Germinal center (tissue), 1 donor: Measurements from ENCODE around the gene RBBP8.

Experiments used
- DNase-seq: peaks from one replicate; pipeline ENCODE4 v3.0.0; 2012; ENCODE audit warnings: mixed read lengths, low spot score

The RBBP8 gene

DNA sequence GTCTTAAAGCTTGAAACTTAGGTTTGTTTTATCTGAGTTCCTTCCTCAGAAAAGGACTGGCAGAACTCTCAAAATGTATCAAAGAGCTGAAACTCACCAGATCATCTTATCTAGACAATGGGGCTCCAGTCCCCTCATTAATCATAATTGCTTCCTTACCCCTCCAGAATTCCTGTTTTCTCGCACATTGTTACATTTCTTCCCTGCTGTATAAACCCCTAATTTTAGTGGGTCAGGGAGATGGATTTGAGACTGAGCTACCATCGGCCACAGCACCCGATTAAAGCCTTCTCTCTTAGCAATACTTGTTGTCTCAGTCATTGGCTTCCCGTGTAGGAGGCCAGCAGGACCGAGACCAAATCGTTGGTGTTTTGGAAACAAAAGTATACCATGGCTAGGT is 130.4 kb downstream of the RBBP8 start:
- no peak for DNase-seq

DNA sequence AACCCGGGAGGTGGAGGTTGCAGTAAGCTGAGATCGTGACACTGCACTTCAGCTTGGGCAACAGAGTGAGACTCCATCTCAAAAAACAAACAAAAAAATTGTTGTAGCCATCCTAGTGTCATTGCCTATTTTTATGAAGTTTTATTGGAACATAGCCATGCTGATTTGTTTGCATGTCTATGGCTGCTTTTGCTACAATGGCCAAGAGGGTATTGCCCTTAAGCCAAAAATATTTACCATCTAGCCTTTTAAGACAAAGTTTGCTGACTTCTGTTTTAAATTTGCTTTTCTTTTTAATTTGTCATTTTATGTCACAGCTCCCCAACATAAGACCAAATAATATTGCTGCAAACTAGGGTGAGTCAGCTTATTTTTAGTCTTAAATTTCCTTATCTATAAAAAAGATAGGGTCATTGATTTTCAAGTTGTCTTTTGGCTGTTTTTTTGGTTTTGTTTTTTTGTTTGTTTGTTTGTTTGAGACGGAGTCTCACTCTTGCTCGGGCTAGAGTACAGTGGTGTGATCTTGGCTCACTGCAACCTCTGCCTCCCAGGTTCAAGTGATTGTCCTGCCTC is 132.2 kb downstream of the RBBP8 start:
- no peak for DNase-seq

DNA sequence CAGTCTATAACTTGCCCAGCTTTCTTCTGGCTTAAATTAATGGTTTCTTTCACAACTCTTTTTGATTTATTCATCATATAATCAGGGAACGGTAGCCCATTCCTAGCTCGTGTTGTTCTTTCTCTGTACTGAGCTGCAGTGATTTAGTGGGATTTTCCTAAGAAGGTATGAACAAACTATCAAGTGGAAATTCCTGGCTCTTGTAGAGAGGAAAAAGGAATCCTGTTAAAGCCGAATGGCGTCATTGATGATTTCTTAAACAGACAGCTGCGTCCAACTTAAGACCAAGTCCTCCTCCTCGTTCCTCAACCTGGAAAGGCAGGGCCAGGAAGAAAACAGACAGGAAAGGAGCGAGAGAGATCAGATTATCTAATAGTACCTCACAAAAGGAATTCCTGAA is 132.9 kb downstream of the RBBP8 start:
- DNase-seq, result no peak

DNA sequence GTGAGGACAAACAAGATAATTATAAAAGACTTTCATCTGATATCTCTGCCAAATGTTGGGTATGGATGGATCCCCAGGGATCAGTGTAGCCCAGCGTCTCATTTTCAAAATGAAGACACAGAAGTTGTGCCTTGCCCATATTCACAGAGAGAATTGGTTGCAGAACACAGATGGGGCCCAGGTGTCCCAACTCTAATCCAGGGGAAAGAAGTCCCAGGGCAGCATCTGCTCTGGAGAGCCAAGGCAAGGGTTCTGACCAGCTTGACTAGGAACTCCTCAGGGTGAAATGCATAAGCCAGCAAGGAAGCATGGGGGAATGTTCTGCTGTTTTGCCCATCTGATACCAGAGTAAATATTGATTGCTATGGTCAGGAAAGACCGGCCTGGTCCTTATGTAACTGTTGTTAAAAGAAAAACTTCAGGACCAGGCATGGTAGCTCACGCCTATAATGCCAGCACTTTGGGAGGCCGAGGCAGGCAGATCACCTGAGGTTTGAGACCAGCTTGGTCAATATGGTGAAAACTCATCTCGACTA is 133.4 kb downstream of the RBBP8 start:
- no peak for DNase-seq

DNA sequence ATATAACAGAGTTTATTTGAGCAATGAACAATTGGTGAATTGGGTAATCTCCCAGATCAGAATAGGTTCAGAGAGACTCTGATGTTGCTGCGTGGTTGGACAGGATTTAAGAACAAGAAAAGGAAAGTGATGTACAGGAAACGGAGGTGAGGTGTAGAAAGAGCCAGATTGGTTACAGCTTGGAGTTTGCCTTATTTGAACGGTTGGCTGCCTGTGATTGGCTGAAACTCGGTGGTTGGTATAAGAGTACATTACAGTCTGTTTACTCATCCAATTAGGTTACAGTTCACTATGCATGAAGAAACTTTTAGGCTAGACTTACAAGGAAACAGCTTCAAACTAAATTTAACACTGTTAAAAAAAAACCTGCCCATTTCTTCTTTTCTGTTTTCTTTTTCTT is 134.1 kb downstream of the RBBP8 start:
- no peak for DNase-seq

DNA sequence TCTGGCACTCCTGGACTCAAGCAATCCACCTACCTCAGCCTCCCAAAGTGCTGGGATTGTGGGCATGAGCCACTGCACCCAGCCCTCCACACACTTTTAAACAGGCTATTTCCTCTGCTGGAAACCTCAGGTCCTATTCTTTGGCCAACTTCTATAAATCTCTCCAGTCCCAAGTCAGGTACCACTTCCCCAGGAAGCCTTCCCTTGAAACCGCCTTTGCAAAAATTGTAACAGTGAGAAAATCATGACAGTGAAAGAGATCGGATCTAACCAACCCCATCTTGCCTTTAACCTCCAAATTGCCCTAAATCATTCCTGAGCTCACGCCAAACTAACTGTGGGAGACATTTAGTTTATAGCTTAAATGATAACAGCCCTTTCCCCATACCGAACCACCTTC is 134.9 kb downstream of the RBBP8 start:
- no peak for DNase-seq

DNA sequence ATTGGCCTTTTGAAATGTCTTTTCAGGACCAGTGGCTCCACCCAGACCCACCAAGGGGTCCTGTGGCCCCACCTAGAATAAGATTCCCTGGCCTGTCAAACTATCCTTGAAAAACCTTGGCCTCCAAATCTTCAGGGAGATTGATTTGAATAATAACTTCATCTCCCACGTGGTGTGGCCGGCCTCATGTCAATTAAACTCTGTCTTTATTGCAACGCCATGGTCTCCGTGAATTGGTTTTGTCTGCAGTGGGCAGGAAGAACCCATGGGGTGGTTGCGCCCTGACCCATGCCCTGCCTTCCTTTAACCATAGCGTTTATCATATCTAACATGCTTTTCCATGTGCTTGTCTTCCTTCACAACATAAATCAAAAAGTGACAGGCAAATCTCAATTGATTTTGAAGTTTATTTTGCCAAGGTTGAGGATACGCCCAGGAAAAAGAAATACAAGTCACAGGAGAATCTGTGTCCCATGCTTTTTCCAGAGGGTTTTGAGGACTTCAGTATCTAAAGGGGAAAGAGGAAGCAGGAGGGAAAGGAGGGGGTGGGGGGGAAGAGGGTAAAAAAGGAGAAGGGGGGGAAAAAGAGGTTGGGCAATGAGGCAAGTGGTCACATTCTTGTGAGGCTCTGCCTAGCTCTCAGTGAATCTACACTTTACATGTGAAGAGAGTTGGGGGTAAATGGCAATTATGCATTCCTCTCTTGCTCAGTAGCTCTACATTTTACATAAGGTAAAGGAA is 135.6 kb downstream of the RBBP8 start:
- no peak for DNase-seq

DNA sequence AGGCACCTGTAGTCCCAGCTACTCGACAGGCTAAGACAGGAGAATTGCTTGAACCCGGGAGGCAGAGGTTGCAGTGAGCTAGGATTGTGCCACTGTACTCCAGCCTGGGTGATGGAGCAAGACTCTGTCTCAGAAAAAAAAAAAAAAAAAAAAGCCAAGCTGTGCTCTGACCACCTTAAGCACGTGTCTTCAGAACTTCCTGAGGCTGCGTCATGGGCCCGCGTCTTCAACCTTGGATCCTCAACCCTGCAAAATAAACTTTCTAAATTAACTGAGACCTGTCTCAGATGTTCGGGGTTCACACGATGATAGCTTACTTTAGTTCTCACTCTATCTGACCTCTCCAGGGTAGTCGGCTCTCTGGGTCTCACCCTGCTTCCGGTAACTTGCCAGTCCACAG is 136.4 kb downstream of the RBBP8 start:
- no peak for DNase-seq

DNA sequence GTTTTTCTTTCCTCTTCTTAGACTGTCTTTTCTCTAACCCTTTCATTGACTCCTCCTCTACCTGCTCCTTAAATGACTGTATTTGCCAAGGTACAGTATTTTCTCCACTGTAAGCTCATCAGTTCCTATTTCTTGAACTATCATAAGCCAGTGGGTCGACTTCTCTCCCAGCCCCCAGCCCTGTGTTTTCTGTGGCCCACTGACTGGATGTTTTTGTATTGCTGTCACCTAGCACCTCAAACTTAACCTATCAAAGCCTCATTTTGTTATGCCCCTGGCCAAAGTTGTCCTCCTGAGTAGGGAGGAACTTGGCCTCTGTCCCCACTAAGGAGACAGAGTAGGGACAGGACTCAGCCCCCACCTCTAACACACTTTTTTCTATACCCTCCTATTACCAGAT is 136.8 kb downstream of the RBBP8 start:
- no peak for DNase-seq

DNA sequence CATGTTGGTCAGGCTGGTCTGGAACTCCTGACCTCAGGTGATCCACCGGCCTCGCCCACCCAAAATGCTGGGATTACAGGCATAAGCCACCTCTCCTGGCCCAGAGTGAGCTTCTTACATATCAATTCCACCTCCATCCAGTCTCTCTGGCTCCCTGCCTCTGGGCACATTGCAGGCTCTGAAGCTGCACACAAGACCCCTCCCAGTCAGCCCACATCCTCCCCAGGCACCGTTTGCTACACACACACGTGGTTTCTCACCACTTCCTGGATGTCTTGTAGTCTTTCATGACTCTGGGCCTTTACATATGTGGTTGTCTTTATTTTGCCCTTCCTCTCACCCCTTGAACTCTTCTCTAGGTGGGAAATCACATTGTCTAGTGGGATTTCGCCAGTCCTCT is 138.2 kb downstream of the RBBP8 start:
- peak; percentile 46 for DNase-seq

DNA sequence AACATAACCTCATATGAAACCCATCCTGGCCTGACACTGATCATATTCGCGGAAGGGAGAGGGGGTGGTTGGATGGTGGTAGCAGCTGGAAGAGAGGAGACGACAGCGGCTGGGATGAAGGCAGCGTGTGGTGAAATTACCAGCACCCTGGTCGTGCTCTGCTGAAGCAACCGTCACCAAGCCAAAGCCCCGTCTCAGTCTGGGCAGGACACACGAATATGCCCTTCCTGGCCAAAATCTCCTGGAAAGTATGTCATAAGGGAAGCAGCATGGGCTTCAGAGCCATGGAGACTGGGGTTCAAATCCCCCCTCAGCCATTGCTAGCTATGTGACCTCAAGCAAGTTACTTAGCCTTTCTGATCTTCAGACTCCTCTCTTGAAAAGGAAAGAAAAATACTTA is 139.0 kb downstream of the RBBP8 start:
- no peak for DNase-seq

DNA sequence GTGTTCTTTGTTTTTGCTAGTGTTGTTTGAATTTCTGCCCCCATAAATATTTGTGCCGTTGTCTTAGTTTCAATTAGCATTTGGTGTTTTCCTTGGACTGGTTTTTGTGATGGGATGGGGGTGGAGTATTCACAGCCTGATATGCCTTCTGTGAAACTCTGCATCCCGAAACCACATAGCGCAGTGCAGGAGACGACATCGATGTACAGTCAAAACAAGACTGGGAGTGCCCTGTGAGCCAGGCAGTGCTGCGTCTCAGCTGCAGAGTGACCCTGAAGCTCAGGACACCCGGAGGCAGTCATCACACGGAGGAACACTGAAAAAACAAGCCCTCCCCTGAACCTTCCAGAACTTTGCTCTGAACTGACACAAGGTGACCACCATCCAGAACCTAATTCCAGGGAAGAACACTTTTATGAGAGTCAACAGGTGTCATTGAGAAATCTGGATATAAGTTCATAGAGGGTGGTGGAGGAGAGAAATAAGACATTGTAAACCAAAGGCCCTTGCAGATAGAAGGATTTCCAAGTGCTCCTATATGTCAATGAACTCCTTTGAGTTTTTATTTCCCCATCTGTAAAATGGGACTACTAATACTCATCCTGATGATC is 141.0 kb downstream of the RBBP8 start:
- no peak for DNase-seq
